Colon (tissue), 2 donors: ENCODE measurements around the gene CRISP2.

Source experiments
- FAIRE-seq: peaks from 2 replicates; lab custom pipeline; 2012; peaks lifted over from hg19 to GRCh38; lab: Jason Lieb, UNC
- donor health status: control.
- donor health status: control.

The CRISP2 gene

GRCh38 chr6:49653942-49654341 lies 59.4 kb downstream of the CRISP2 start:
- FAIRE-seq, result no peak

- no peak for FAIRE-seq
Measured at GRCh38 chr6:49653438-49653837, 59.9 kb downstream of the CRISP2 start.

- FAIRE-seq, result no peak
Measured at GRCh38 chr6:49651239-49651638, 62.1 kb downstream of the CRISP2 start.

GRCh38 chr6:49649988-49650387 lies 63.4 kb downstream of the CRISP2 start:
- FAIRE-seq, result no peak

GRCh38 chr6:49648036-49648435 lies 65.3 kb downstream of the CRISP2 start:
- FAIRE-seq, result no peak

- FAIRE-seq, result no peak
Measured at GRCh38 chr6:49647476-49647875, 65.9 kb downstream of the CRISP2 start.

- no peak for FAIRE-seq
Measured at GRCh38 chr6:49646942-49647341, 66.4 kb downstream of the CRISP2 start.

GRCh38 chr6:49646130-49646824 lies 67.1 kb downstream of the CRISP2 start:
- no peak for FAIRE-seq

- no peak for FAIRE-seq
Measured at GRCh38 chr6:49645139-49645538, 68.2 kb downstream of the CRISP2 start.
